Upper lobe of left lung (tissue), 6 donors: Measurements from ENCODE around the gene LMBR1. TPM values are rescaled to one million over a fixed set of nuclear protein-coding genes. Genes with fewer than 3 reads are reported as not detected.

Source experiments
- ATAC-seq, 2 donors: fragments of 200-7000 bp; cut with Tn5 transposase; one replicate each; pipeline ENCODE4 v1.9.1; 2022; ENCODE audit warnings: mild to moderate bottlenecking in 2 of 2, moderate library complexity in 2 of 2; ENCODE audit not compliant: low FRiP score in 2 of 2
- DNase-seq, 2 donors: peaks; one replicate each; pipeline ENCODE4 v3.0.0-alpha.2; 2019 to 2020
- H3K27ac ChIP-seq, 4 donors: fragments of 200-600 bp; sonication (generic); one replicate each; pipeline ENCODE4 v1.5.1; 2016 to 2019
- H3K27me3 ChIP-seq, 4 donors: fragments of 200-600 bp; sonication (generic); one replicate each; pipeline ENCODE4 v1.5.1; 2017 to 2019
- H3K36me3 ChIP-seq, 4 donors: fragments of 200-600 bp; sonication (generic); one replicate each; pipeline ENCODE4 v1.5.1; 2016 to 2019
- H3K4me1 ChIP-seq, 4 donors: fragments of 200-600 bp; sonication (generic); one replicate each; pipeline ENCODE4 v1.5.1; 2018 to 2019
- H3K4me3 ChIP-seq, 4 donors: fragments of 200-600 bp; sonication (generic); one replicate each; pipeline ENCODE4 v1.5.1; 2017 to 2019; ENCODE audit warnings: mild to moderate bottlenecking in 2 of 4, moderate library complexity in 1 of 4
- H3K9me3 ChIP-seq, 4 donors: fragments of 200-600 bp; sonication (generic); one replicate each; pipeline ENCODE4 v1.5.1; 2018 to 2019
- CTCF ChIP-seq, 6 experiments: fragments of 450-650 bp in 4 of 6; fragments of 200-600 bp in 2 of 6; sonication (generic) in 2 of 6; IDR thresholded peaks; one replicate each; pipeline ENCODE4 v1.5.1; 2016 to 2019; ENCODE audit warnings: antibody characterized with exemption in 6 of 6
- EP300 ChIP-seq, 4 donors: sonication (generic); formaldehyde crosslinking; IDR thresholded peaks; one replicate each; pipeline ENCODE4 v1.5.1; 2017; ENCODE audit warnings: antibody characterized with exemption in 4 of 4, control low read depth in 2 of 4
- POLR2A ChIP-seq, 4 donors: fragments of 450-650 bp; IDR thresholded peaks; one replicate each; pipeline ENCODE4 v1.5.1; 2016 to 2017; ENCODE audit warnings: antibody characterized with exemption in 4 of 4, mild to moderate bottlenecking in 2 of 4
- POLR2AphosphoS5 ChIP-seq, 2 donors: sonication (generic); formaldehyde crosslinking; IDR thresholded peaks; one replicate each; pipeline ENCODE4 v1.5.1; 2017; ENCODE audit warnings: antibody characterized with exemption in 2 of 2
- WGBS, 2 donors: methylation state at CpG; one replicate each; pipeline ENCODE4 v1.1.5; 2017 to 2018; 5-methylcytosine and 5-hydroxymethylcytosine counted together
- total RNA-seq, 6 donors: library from RNA; depleted of rRNA in 4 of 6; stranded (reverse); fragments of >200 nt in 4 of 6; gene quantifications; one replicate each; pipeline versions ENCODE4 v1.1.0 to v1.2.1, GENCODE V29; 2016 to 2021
- donor health status: DM: no; HTN: no; CAD: no; lungs with moderate emphysema.
- donor health status: DM: no; HTN: yes; CAD: no; lungs with severe emphysema.

The LMBR1 gene
- total RNA-seq, 6 donors from 2014 or later = 58.6 to 159 (median 81.0) TPM

- H3K4me1 ChIP-seq = no peaks in the 10 kb centered on the region
- 92 to 96% methylated on average over 2 of the region's 2 CpGs for WGBS, 2 donors
- no peak overlapping the region for H3K27ac ChIP-seq
- peaks cover 7 to 63% (median 19%) of the 10 kb centered on the region in 4 donors for H3K36me3 ChIP-seq
- TF ChIP-seq EP300 (IDR thresholded peaks at IDR 0.05) (no peak), CTCF (IDR thresholded peaks at IDR 0.05) (no peak), POLR2AphosphoS5 (IDR thresholded peaks at IDR 0.05) (no peak), POLR2A (IDR thresholded peaks at IDR 0.05) (no peak)
- H3K27me3 ChIP-seq = no peaks in the 10 kb centered on the region
- no peak for DNase-seq
- no peak for ATAC-seq
- no peak overlapping the region for H3K4me3 ChIP-seq
- no peaks in the 10 kb centered on the region for H3K9me3 ChIP-seq
Measured at GRCh38 chr7:156682928-156683327, 210.1 kb downstream of the LMBR1 start.

GRCh38 chr7:156680281-156680680, 212.7 kb downstream of the LMBR1 start:
- H3K9me3 ChIP-seq = no peaks in the 10 kb centered on the region
- peaks cover 7 to 81% (median 35%) of the 10 kb centered on the region in 4 donors for H3K36me3 ChIP-seq
- TF ChIP-seq POLR2AphosphoS5 (IDR thresholded peaks at IDR 0.05) = no peak
- no peak for TF ChIP-seq POLR2A (IDR thresholded peaks at IDR 0.05)
- TF ChIP-seq CTCF (IDR thresholded peaks at IDR 0.05) = no peak
- TF ChIP-seq EP300 (IDR thresholded peaks at IDR 0.05) = no peak
- DNase-seq (no peak), ATAC-seq (no peak)
- WGBS, 2 donors = 89 to 92% methylated on average over 1 of the region's 1 CpG
- no peaks in the 10 kb centered on the region for H3K27me3 ChIP-seq
- no peaks in the 10 kb centered on the region for H3K4me1 ChIP-seq
- no peak overlapping the region for H3K4me3 ChIP-seq
- no peak overlapping the region for H3K27ac ChIP-seq

- no peak for ATAC-seq
- Histone ChIP-seq H3K36me3 (peaks cover 7 to 68% (median 34%) of the 10 kb centered on the region in 4 donors), H3K27ac (no peak overlapping the region), H3K4me3 (no peak overlapping the region), H3K9me3 (no peaks in the 10 kb centered on the region), H3K4me1 (no peaks in the 10 kb centered on the region), H3K27me3 (no peaks in the 10 kb centered on the region)
- WGBS, 2 donors = 93 to 100% methylated on average over 9 of the region's 9 CpGs
- no peak for DNase-seq
- TF ChIP-seq POLR2A (IDR thresholded peaks at IDR 0.05) (no peak), EP300 (IDR thresholded peaks at IDR 0.05) (no peak), CTCF (IDR thresholded peaks at IDR 0.05) (no peak), POLR2AphosphoS5 (IDR thresholded peaks at IDR 0.05) (no peak)
Measured at GRCh38 chr7:156677374-156678054, 215.5 kb downstream of the LMBR1 start.

GRCh38 chr7:156676263-156676662, 216.7 kb downstream of the LMBR1 start:
- peaks cover 3 to 60% (median 26%) of the 10 kb centered on the region in 4 donors for H3K36me3 ChIP-seq
- TF ChIP-seq POLR2AphosphoS5 (IDR thresholded peaks at IDR 0.05) = no peak
- TF ChIP-seq EP300 (IDR thresholded peaks at IDR 0.05) = no peak
- no peak for TF ChIP-seq POLR2A (IDR thresholded peaks at IDR 0.05)
- TF ChIP-seq CTCF (IDR thresholded peaks at IDR 0.05) = no peak
- no peaks in the 10 kb centered on the region for H3K27me3 ChIP-seq
- no peak for ATAC-seq
- 81 to 96% methylated on average over 19 of the region's 19 CpGs for WGBS, 2 donors
- H3K4me1 ChIP-seq = no peaks in the 10 kb centered on the region
- no peaks in the 10 kb centered on the region for H3K9me3 ChIP-seq
- no peak overlapping the region for H3K27ac ChIP-seq
- peak in 1 of 2 donors; percentile 63 for DNase-seq
- no peak overlapping the region for H3K4me3 ChIP-seq

- no peak for ATAC-seq
- 75 to 81% methylated on average over 9 of the region's 9 CpGs for WGBS, 2 donors
- H3K4me1 ChIP-seq = no peaks in the 10 kb centered on the region
- no peak overlapping the region for H3K27ac ChIP-seq
- no peaks in the 10 kb centered on the region for H3K9me3 ChIP-seq
- H3K27me3 ChIP-seq = no peaks in the 10 kb centered on the region
- TF ChIP-seq POLR2AphosphoS5 (IDR thresholded peaks at IDR 0.05) (no peak), EP300 (IDR thresholded peaks at IDR 0.05) (no peak), CTCF (IDR thresholded peaks at IDR 0.05) (no peak), POLR2A (IDR thresholded peaks at IDR 0.05) (no peak)
- peak in 1 of 2 donors; percentile 51 for DNase-seq
- peaks cover 3 to 61% (median 26%) of the 10 kb centered on the region in 4 donors for H3K36me3 ChIP-seq
- H3K4me3 ChIP-seq = no peak overlapping the region
Measured at GRCh38 chr7:156675721-156676120, 217.3 kb downstream of the LMBR1 start.
